B cell (primary cell): ENCODE measurements around the gene CNTNAP2. TPM values are rescaled to one million over a fixed set of nuclear protein-coding genes. Genes with fewer than 3 reads are reported as not detected.

Source experiments
- ATAC-seq: fragments of 200-7000 bp; cut with Tn5 transposase; one replicate; pipeline ENCODE4 v1.10.0; 2021; ENCODE audit warnings: low read depth, mild to moderate bottlenecking, moderate number of reproducible peaks, moderate library complexity
- CTCF ChIA-PET: fragments of 350-600 bp; sonication (Branson Sonifier 250); formaldehyde crosslinking; loops from one replicate; lab custom pipeline; 2021; ENCODE audit warnings: antibody characterized with exemption, inconsistent platforms; lab: Charles Lee
- POLR2A ChIA-PET: fragments of 350-600 bp; sonication (Branson Sonifier 250); formaldehyde crosslinking; loops from one replicate; lab custom pipeline; 2021; ENCODE audit warnings: antibody characterized with exemption; lab: Charles Lee
- DNase-seq: peaks from one replicate; pipeline ENCODE4 v3.0.0; 2013
- H2AFZ ChIP-seq: 2 replicates; pipeline ENCODE4 v1.6.1; 2012; ENCODE audit warnings: mild to moderate bottlenecking, low read depth, low read length; ENCODE audit not compliant: insufficient read depth, poor library complexity, severe bottlenecking
- H3K27ac ChIP-seq, 2 donors: 1 replicate in 1 of 2; 2 replicates in 1 of 2; pipeline ENCODE4 v1.5.1; 2012 to 2013; ENCODE audit warnings: low read length in 2 of 2, mild to moderate bottlenecking in 2 of 2, moderate library complexity in 1 of 2
- H3K27me3 ChIP-seq, 4 experiments: fragments of 200-600 bp in 1 of 4; sonication (generic) in 1 of 4; replicated peaks in 1 of 4; 1 replicate in 2 of 4; 2 replicates in 2 of 4; pipeline versions ENCODE4 v1.6.1 to v1.7.0; 2013 to 2016; ENCODE audit warnings: low read length in 3 of 4, mild to moderate bottlenecking in 2 of 4, mixed read lengths in 1 of 4, moderate library complexity in 1 of 4; ENCODE audit not compliant: insufficient read depth in 4 of 4, control insufficient read depth in 3 of 4; ENCODE audit errors: control extremely low read depth in 1 of 4
- H3K36me3 ChIP-seq, 2 experiments: replicated peaks in 1 of 2; 1 replicate in 1 of 2; 2 replicates in 1 of 2; pipeline versions ENCODE4 v1.6.1 to v1.7.1; 2013; ENCODE audit warnings: low read length in 1 of 2; ENCODE audit not compliant: insufficient read depth in 2 of 2, control insufficient read depth in 1 of 2; ENCODE audit errors: control extremely low read depth in 1 of 2, extremely low read depth in 1 of 2
- H3K4me1 ChIP-seq, 2 donors: fragments of 200-600 bp in 1 of 2; sonication (generic) in 1 of 2; 1 replicate in 1 of 2; 2 replicates in 1 of 2; pipeline versions ENCODE4 v1.5.1 to v1.6.1; 2013 to 2017; ENCODE audit warnings: low read length in 2 of 2; ENCODE audit not compliant: control insufficient read depth in 2 of 2, insufficient read depth in 2 of 2
- H3K4me2 ChIP-seq: replicated peaks from 2 replicates; pipeline ENCODE3; 2012; ENCODE audit warnings: mild to moderate bottlenecking, low read depth, low read length; ENCODE audit not compliant: poor library complexity, severe bottlenecking
- H3K4me3 ChIP-seq, 5 experiments: fragments of 200-600 bp in 1 of 5; sonication (generic) in 1 of 5; 1 replicate in 3 of 5; 2 replicates in 2 of 5; pipeline versions ENCODE4 v1.5.1 to v1.7.0; 2011 to 2016; ENCODE audit warnings: low read length in 4 of 5, mild to moderate bottlenecking in 4 of 5, low read depth in 2 of 5, control low read depth in 1 of 5, moderate library complexity in 1 of 5; ENCODE audit not compliant: insufficient read depth in 1 of 5; ENCODE audit errors: control extremely low read depth in 1 of 5, extremely low read depth in 1 of 5
- H3K79me2 ChIP-seq: fragments of 200-600 bp; sonication (generic); one replicate; pipeline ENCODE4 v1.6.0; 2016; ENCODE audit warnings: low read length; ENCODE audit not compliant: control insufficient read depth, insufficient read depth
- H3K9ac ChIP-seq: fragments of 200-600 bp; sonication (generic); 2 replicates; pipeline ENCODE4 v1.6.1; 2017; ENCODE audit warnings: mild to moderate bottlenecking, low read length, moderate library complexity
- H3K9me3 ChIP-seq, 3 donors: one replicate each; pipeline versions ENCODE4 v1.6.1 to v1.7.1; 2013; ENCODE audit warnings: low read length in 2 of 3; ENCODE audit not compliant: control insufficient read depth in 2 of 3, insufficient read depth in 1 of 3; ENCODE audit errors: control extremely low read depth in 1 of 3
- H4K20me1 ChIP-seq: 2 replicates; pipeline ENCODE4 v1.6.0; 2012; ENCODE audit warnings: mild to moderate bottlenecking, low read length; ENCODE audit not compliant: insufficient read depth, control insufficient read depth, poor library complexity, severe bottlenecking
- H3K27ac Mint-ChIP-seq: one replicate; pipeline ENCODE4 v1.8.0; 2021; ENCODE audit warnings: mixed read lengths
- H3K27me3 Mint-ChIP-seq: one replicate; pipeline ENCODE4 v1.8.0; 2021; ENCODE audit warnings: mixed read lengths
- H3K4me1 Mint-ChIP-seq: one replicate; pipeline ENCODE4 v1.8.0; 2021; ENCODE audit warnings: mixed read lengths
- H3K4me3 Mint-ChIP-seq: one replicate; pipeline ENCODE4 v1.8.0; 2021; ENCODE audit warnings: mixed read lengths
- H3K9me3 Mint-ChIP-seq: one replicate; pipeline ENCODE4 v1.8.0; 2022; ENCODE audit warnings: mixed read lengths; ENCODE audit not compliant: insufficient read depth
- CTCF ChIP-seq: fragments of 200-600 bp; IDR thresholded peaks from one replicate; pipeline ENCODE4 v1.8.0; 2022; ENCODE audit warnings: antibody characterized with exemption, mild to moderate bottlenecking
- EZH2 ChIP-seq: IDR thresholded peaks from 2 replicates; pipeline ENCODE4 v1.6.1; 2012; ENCODE audit warnings: borderline replicate concordance, low read depth, mild to moderate bottlenecking, moderate library complexity, low read length; ENCODE audit not compliant: insufficient read depth, poor library complexity, severe bottlenecking
- WGBS: methylation state at CpG from one replicate; pipeline ENCODE4 v1.1.5; 2013; ENCODE audit warnings: missing lambda C conversion rate; ENCODE audit not compliant: insufficient coverage; 5-methylcytosine and 5-hydroxymethylcytosine counted together
- intact Hi-C: fragments of 100-400 bp; cut with micrococcal nuclease; formaldehyde crosslinking; loops from one replicate; pipeline ENCODE4 v1.10.0; 2022
- polyA plus RNA-seq: library from polyadenylated mRNA; depleted of rRNA; stranded (reverse); fragments of >200 nt; gene quantifications from 2 replicates; pipeline ENCODE4 v1.2.3, GENCODE V29; 2012
- total RNA-seq, 2 donors: library from RNA; stranded (reverse); fragments of 120-200 nt in 1 of 2; gene quantifications; 1 replicate in 1 of 2; 2 replicates in 1 of 2; pipeline versions ENCODE4 v1.2.3 to v1.2.4, GENCODE V29; 2013 to 2022

Gene CNTNAP2
- total and polyA plus RNA-seq, 2 donors (not counting 1 experiment from before 2014, with no cell fraction given), result 7.4 to 16.6 TPM

- Histone ChIP-seq H3K4me3 (no peak overlapping the region), H3K36me3 (no peaks in the 10 kb centered on the region), H3K27me3 (peaks cover 0 to 3% (median 0%) of the 10 kb centered on the region in 4 experiments), H3K79me2 (no peaks in the 10 kb centered on the region), H3K4me1 (no peaks in the 10 kb centered on the region), H3K27ac (no peak overlapping the region), H4K20me1 (no peaks in the 10 kb centered on the region), H2AFZ (no peak overlapping the region), H3K9me3 (no peaks in the 10 kb centered on the region), H3K4me2 (no peak overlapping the region), H3K9ac (no peak overlapping the region)
- no peak overlapping the region for H3K4me3 Mint-ChIP-seq
- no peaks in the 10 kb centered on the region for H3K27me3 Mint-ChIP-seq
- H3K27ac Mint-ChIP-seq, result no peak overlapping the region
- no peaks in the 10 kb centered on the region for H3K4me1 Mint-ChIP-seq
- DNase-seq (no peak), ATAC-seq (no peak)
- POLR2A ChIA-PET, result no interaction called here
- CTCF ChIA-PET, result no interaction called here
- intact Hi-C loops, result no loop called here
- TF ChIP-seq CTCF (no peak), EZH2 (no peak)
- peaks cover 2% of the 10 kb centered on the region for H3K9me3 Mint-ChIP-seq
- WGBS, result 74% methylated on average over 4 of the region's 4 CpGs
These were observed 2005.2 kb downstream of the CNTNAP2 start for GRCh38 chr7:148121847-148122246.

- H3K4me3 ChIP-seq, result no peak overlapping the region
- H3K4me1 ChIP-seq, result no peaks in the 10 kb centered on the region
- ATAC-seq (no peak), DNase-seq (no peak)
- no peak for TF ChIP-seq CTCF
- TF ChIP-seq EZH2, result no peak
- no peaks in the 10 kb centered on the region for H3K9me3 ChIP-seq
- intact Hi-C loops, result no loop called here
- H3K27ac Mint-ChIP-seq, result no peak overlapping the region
- H3K4me2 ChIP-seq, result no peak overlapping the region
- peaks cover 2% of the 10 kb centered on the region for H3K9me3 Mint-ChIP-seq
- no peaks in the 10 kb centered on the region for H3K79me2 ChIP-seq
- no peak overlapping the region for H3K27ac ChIP-seq
- 100% methylated on average over 4 of the region's 5 CpGs for WGBS
- no peaks in the 10 kb centered on the region for H4K20me1 ChIP-seq
- ChIA-PET CTCF (no interaction called here), POLR2A (no interaction called here)
- H3K27me3 Mint-ChIP-seq, result no peaks in the 10 kb centered on the region
- no peaks in the 10 kb centered on the region for H3K4me1 Mint-ChIP-seq
- H2AFZ ChIP-seq, result no peak overlapping the region
- no peak overlapping the region for H3K9ac ChIP-seq
- H3K4me3 Mint-ChIP-seq, result no peak overlapping the region
- H3K36me3 ChIP-seq, result no peaks in the 10 kb centered on the region
- peaks cover 0 to 3% (median 0%) of the 10 kb centered on the region in 4 experiments for H3K27me3 ChIP-seq
These were observed 2007.9 kb downstream of the CNTNAP2 start for GRCh38 chr7:148124477-148124876.
